WERI-Rb-1 (cell line): ENCODE results near the gene PSORS1C2.

ENCODE experiments used
- DNase-seq: peaks from one replicate; pipeline ENCODE4 v3.0.0-alpha.2; 2020
- H3K27ac ChIP-seq: fragments of 250-450 bp; sonication (Bioruptor Pico); 2 replicates; pipeline ENCODE4 v1.5.1; 2020; ENCODE audit warnings: mild to moderate bottlenecking, moderate library complexity
- H3K27me3 ChIP-seq: fragments of 250-450 bp; sonication (Bioruptor Pico); 2 replicates; pipeline ENCODE4 v1.5.1; 2021; ENCODE audit warnings: mild to moderate bottlenecking, low read depth, moderate library complexity; ENCODE audit not compliant: insufficient read depth, severe bottlenecking
- H3K36me3 ChIP-seq: fragments of 250-450 bp; sonication (Bioruptor Pico); 2 replicates; pipeline ENCODE4 v1.5.1; 2020; ENCODE audit warnings: mild to moderate bottlenecking, moderate library complexity
- H3K4me3 ChIP-seq: 2 replicates; pipeline ENCODE4 v1.5.1; 2011; ENCODE audit warnings: low read depth, mild to moderate bottlenecking, control low read depth, low read length
- H3K9me3 ChIP-seq: fragments of 250-450 bp; sonication (Bioruptor Pico); 2 replicates; pipeline ENCODE4 v1.5.1; 2021; ENCODE audit warnings: mild to moderate bottlenecking, moderate library complexity; ENCODE audit not compliant: severe bottlenecking
- TF ChIP-seq, protein P1 (sequence below): IDR thresholded peaks from 2 replicates; pipeline ENCODE4 v1.5.1; 2011; ENCODE audit warnings: low read depth, mild to moderate bottlenecking, control low read depth, inconsistent platforms, low read length

Gene PSORS1C2

DNA sequence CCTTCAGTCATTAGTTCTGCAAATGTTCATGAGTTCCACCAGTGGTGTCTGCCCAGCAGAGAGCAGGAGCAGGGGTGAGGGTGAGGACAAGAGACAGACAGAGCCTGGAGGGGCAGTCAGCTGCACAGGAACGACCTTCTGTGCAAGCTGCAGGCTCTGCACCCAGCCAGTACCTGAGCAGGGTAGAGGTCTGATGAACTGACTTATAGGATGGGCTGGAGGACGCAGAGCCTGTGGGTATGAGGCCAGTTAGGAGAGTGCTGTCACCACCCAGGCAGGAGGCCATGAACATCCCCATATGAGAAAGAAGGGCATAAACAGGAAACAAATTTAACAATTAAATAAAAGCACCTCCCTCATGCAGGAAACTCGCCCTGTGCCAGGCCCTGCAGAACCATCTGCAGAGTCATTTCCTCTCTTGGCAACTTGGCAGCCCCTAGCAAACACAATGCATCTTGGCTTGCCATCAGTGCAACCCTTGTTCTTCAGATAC is 44.4 kb downstream of the PSORS1C2 start:
- H3K27ac ChIP-seq, result no peak overlapping the region
- H3K9me3 ChIP-seq, result no peaks in the 10 kb centered on the region
- H3K27me3 ChIP-seq, result no peaks in the 10 kb centered on the region
- H3K36me3 ChIP-seq, result no peaks in the 10 kb centered on the region
- TF ChIP-seq, protein P1, sequence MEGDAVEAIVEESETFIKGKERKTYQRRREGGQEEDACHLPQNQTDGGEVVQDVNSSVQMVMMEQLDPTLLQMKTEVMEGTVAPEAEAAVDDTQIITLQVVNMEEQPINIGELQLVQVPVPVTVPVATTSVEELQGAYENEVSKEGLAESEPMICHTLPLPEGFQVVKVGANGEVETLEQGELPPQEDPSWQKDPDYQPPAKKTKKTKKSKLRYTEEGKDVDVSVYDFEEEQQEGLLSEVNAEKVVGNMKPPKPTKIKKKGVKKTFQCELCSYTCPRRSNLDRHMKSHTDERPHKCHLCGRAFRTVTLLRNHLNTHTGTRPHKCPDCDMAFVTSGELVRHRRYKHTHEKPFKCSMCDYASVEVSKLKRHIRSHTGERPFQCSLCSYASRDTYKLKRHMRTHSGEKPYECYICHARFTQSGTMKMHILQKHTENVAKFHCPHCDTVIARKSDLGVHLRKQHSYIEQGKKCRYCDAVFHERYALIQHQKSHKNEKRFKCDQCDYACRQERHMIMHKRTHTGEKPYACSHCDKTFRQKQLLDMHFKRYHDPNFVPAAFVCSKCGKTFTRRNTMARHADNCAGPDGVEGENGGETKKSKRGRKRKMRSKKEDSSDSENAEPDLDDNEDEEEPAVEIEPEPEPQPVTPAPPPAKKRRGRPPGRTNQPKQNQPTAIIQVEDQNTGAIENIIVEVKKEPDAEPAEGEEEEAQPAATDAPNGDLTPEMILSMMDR, result 0 out of 2 replicates have a peak, but pooled peaks have one; percentile 1
- DNase-seq, result peak; percentile 33
- no peak overlapping the region for H3K4me3 ChIP-seq

DNA sequence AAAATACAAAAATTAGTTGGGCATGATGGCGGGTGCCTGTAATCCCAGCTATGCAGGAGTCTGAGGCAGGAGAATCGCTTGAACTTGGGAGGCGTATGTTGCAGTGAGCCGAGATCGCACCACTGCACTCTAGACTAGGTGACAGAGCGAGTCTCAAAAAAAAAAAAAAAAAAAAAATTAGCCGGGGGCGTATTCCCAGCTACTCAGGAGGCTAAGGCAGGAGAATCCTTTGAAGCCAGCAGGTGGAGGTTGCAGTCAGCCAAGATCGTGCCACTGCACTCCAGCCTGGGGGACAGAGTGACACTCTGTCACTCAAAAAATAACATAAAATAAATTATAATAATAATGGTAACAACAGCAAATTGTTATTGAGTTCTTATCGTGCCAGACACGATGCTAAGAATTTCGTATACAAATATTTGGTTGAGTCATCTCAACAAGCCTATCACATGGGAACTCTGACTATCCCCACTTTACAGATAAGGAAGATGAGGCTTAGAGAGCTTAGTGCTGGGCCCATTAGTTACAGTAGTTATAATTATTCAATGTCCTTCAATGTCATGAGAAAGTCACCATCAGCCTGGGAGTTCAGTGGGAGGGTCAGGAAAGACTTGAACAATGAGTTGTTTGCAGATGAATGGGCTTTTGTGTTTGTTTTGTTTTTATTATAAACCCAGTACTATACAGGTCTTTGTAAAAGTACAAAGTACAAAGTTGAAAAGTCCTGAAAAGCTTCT is 45.9 kb downstream of the PSORS1C2 start:
- H3K9me3 ChIP-seq, result no peaks in the 10 kb centered on the region
- TF ChIP-seq, protein P1, result no peak
- no peaks in the 10 kb centered on the region for H3K36me3 ChIP-seq
- no peak overlapping the region for H3K4me3 ChIP-seq
- H3K27me3 ChIP-seq, result no peaks in the 10 kb centered on the region
- no peak for DNase-seq
- H3K27ac ChIP-seq, result no peak overlapping the region

DNA sequence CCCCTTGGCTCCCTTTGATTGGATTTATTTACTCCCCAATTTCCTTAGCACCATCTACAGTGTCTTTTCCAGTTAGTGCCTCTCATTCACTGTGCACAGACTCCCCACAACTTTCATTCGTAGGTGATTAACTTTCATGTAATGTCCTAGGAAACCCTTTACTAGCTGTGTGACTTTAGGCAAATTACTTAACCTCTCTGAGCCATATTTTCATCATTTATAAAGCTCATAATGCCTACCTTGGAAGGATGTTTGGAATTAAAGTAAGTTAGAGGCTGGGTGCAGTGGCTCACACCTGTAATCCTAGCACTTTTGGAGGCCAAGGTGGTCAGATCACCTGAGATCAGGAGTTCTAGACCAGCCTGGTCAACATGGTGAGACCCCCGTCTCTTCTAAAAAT is 46.6 kb downstream of the PSORS1C2 start:
- TF ChIP-seq, protein P1, result no peak
- H3K36me3 ChIP-seq, result no peaks in the 10 kb centered on the region
- no peaks in the 10 kb centered on the region for H3K9me3 ChIP-seq
- no peak for DNase-seq
- no peaks in the 10 kb centered on the region for H3K27me3 ChIP-seq
- H3K27ac ChIP-seq, result no peak overlapping the region
- H3K4me3 ChIP-seq, result no peak overlapping the region

DNA sequence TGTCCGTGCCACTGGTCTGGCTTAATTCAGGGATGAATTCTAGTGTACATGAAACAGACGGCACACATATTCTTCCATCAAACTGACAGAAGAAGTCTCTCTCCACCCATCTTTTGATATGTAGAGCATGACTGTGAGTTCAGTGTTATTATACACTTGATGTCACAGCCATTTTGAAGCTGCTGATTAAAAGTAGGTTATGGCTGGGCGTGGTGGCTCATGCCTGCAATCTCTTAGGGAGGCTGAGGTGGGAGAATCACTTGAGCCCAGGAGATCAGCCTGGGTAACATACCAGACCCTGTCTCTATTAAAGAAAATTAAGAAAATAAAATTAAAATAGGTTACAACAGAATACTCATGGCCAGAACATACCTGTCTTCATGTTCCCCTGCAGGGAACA is 47.2 kb downstream of the PSORS1C2 start:
- TF ChIP-seq, protein P1, result no peak
- no peaks in the 10 kb centered on the region for H3K36me3 ChIP-seq
- H3K27ac ChIP-seq, result no peak overlapping the region
- no peak overlapping the region for H3K4me3 ChIP-seq
- H3K9me3 ChIP-seq, result no peaks in the 10 kb centered on the region
- DNase-seq, result no peak
- H3K27me3 ChIP-seq, result no peaks in the 10 kb centered on the region

DNA sequence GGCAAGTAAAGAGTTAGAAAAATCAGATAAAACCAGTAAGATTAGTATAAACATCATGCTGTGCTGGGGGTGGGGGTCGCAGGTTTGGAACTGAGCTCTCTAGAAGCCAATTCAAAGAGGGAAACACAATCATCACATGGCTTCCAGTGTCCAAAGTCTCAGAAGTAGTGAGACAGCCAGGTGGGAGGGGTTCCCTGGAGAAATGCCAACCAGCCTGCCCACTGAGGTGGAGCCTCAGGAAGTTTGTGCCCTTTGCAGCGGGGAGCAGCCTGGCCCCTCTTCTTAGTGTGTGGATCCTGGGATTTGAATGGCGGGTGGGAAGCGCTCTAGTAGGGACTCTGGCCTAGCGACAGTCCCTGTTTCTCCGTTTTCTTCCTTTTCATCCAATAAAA is 47.9 kb downstream of the PSORS1C2 start:
- no peak overlapping the region for H3K4me3 ChIP-seq
- TF ChIP-seq, protein P1, result no peak
- DNase-seq, result no peak

More for the DNA sequence above, 47.9 kb downstream of the PSORS1C2 start:
- no peaks in the 10 kb centered on the region for H3K9me3 ChIP-seq
- H3K27ac ChIP-seq, result no peak overlapping the region
- no peaks in the 10 kb centered on the region for H3K36me3 ChIP-seq
- H3K27me3 ChIP-seq, result no peaks in the 10 kb centered on the region
